H1 (cell line): ENCODE data around the gene USP49. TPM values are rescaled to one million over a fixed set of nuclear protein-coding genes. Genes with fewer than 3 reads are reported as not detected.

Experiments
- CTCF ChIA-PET: fragments of 300-600 bp; sonication (Branson Sonifier 250); formaldehyde crosslinking; loops from one replicate; lab custom pipeline; 2021; ENCODE audit not compliant: partially characterized antibody; lab: Charles Lee
- POLR2A ChIA-PET: fragments of 300-600 bp; sonication (Branson Sonifier 250); formaldehyde crosslinking; loops from one replicate; lab custom pipeline; 2021; ENCODE audit warnings: inconsistent platforms; ENCODE audit not compliant: partially characterized antibody; lab: Charles Lee
- DNase-seq, 2 experiments: peaks; one replicate each; pipeline versions ENCODE4 v3.0.0 to v3.0.0-alpha.2; 2010 to 2022; ENCODE audit warnings: low spot score in 2 of 2, low read depth in 1 of 2, mixed read lengths in 1 of 2
- FAIRE-seq: peaks from 2 replicates; lab custom pipeline; 2011; peaks lifted over from hg19 to GRCh38; lab: Jason Lieb, UNC
- H2AFZ ChIP-seq: 2 replicates; pipeline ENCODE4 v1.8.1; 2012; ENCODE audit warnings: low read length, inconsistent platforms
- H2AK5ac ChIP-seq: 2 replicates; pipeline ENCODE4 v1.6.1; 2013; ENCODE audit warnings: low read depth, low read length
- H2BK120ac ChIP-seq: replicated peaks from 2 replicates; pipeline ENCODE3; 2013; ENCODE audit warnings: low read depth, low read length, inconsistent platforms
- H2BK12ac ChIP-seq: 2 replicates; pipeline ENCODE4 v1.6.1; 2013; ENCODE audit warnings: low read depth, low read length
- H2BK15ac ChIP-seq: 2 replicates; pipeline ENCODE4 v1.6.1; 2013; ENCODE audit warnings: low read length
- H2BK20ac ChIP-seq: 2 replicates; pipeline ENCODE4 v1.6.1; 2013; ENCODE audit warnings: low read length
- H2BK5ac ChIP-seq: 2 replicates; pipeline ENCODE4 v1.6.1; 2013; ENCODE audit warnings: low read depth, low read length
- H3K14ac ChIP-seq: 2 replicates; pipeline ENCODE4 v1.6.1; 2013; ENCODE audit warnings: inconsistent platforms; ENCODE audit not compliant: insufficient read length
- H3K18ac ChIP-seq: 2 replicates; pipeline ENCODE4 v1.6.1; 2013; ENCODE audit warnings: low read length; ENCODE audit errors: extremely low read depth
- H3K23ac ChIP-seq: 2 replicates; pipeline ENCODE4 v1.6.1; 2013; ENCODE audit warnings: inconsistent platforms; ENCODE audit not compliant: insufficient read length
- H3K23me2 ChIP-seq: 2 replicates; pipeline ENCODE4 v1.6.1; 2013; ENCODE audit warnings: low read depth, low read length
- H3K27ac ChIP-seq: 2 replicates; pipeline ENCODE4 v1.6.1; 2011; ENCODE audit warnings: low read depth, low read length, inconsistent platforms
- H3K27me3 ChIP-seq, 4 experiments: replicated peaks in 1 of 4; 1 replicate in 1 of 4; 2 replicates in 3 of 4; pipeline versions ENCODE4 v1.6.1 to v1.8.1; 2011 to 2013; ENCODE audit warnings: low read length in 3 of 4, mild to moderate bottlenecking in 3 of 4, inconsistent platforms in 2 of 4, mixed read lengths in 2 of 4, moderate library complexity in 1 of 4; ENCODE audit not compliant: control insufficient read depth in 3 of 4, insufficient read depth in 3 of 4; ENCODE audit errors: extremely low read depth in 1 of 4
- H3K36me3 ChIP-seq, 4 experiments: 2 replicates each; pipeline versions ENCODE4 v1.6.1 to v1.8.1; 2011 to 2013; ENCODE audit warnings: mild to moderate bottlenecking in 4 of 4, low read length in 3 of 4, moderate library complexity in 2 of 4, control low read depth in 1 of 4, inconsistent platforms in 1 of 4; ENCODE audit not compliant: insufficient read depth in 4 of 4, control insufficient read depth in 2 of 4
- H3K4ac ChIP-seq: replicated peaks from 2 replicates; pipeline ENCODE3; 2013; ENCODE audit warnings: low read length, low read depth, mixed read lengths, inconsistent platforms; ENCODE audit not compliant: insufficient read length
- H3K4me1 ChIP-seq, 4 experiments: replicated peaks in 1 of 4; 1 replicate in 1 of 4; 2 replicates in 3 of 4; pipeline versions ENCODE4 v1.6.1 to v1.8.1; 2011 to 2013; ENCODE audit warnings: low read length in 3 of 4, inconsistent platforms in 2 of 4, mixed read lengths in 1 of 4; ENCODE audit not compliant: insufficient read depth in 4 of 4, control insufficient read depth in 3 of 4
- H3K4me2 ChIP-seq, 2 experiments: 2 replicates each; pipeline versions ENCODE4 v1.6.1 to v1.8.1; 2011 to 2013; ENCODE audit warnings: low read depth in 2 of 2, low read length in 2 of 2, control low read depth in 1 of 2, inconsistent platforms in 1 of 2, mild to moderate bottlenecking in 1 of 2; ENCODE audit not compliant: insufficient read depth in 1 of 2
- H3K4me3 ChIP-seq, 4 experiments: fragments of 200-600, 300-600 bp in 1 of 4; sonication (generic), shearing (Covaris generic), sonication (Bioruptor Twin) in 1 of 4; 2 replicates each; pipeline versions ENCODE4 v1.5.1 to v1.8.1; 2011 to 2016; ENCODE audit warnings: low read length in 4 of 4, low read depth in 3 of 4, control low read depth in 2 of 4, inconsistent platforms in 2 of 4, mild to moderate bottlenecking in 2 of 4, mixed read lengths in 1 of 4, moderate library complexity in 1 of 4; ENCODE audit not compliant: insufficient read depth in 2 of 4; ENCODE audit errors: extremely low read depth in 1 of 4
- H3K56ac ChIP-seq: replicated peaks from 2 replicates; pipeline ENCODE3; 2013; ENCODE audit warnings: low read depth, mild to moderate bottlenecking, mixed read lengths, low read length, inconsistent platforms; ENCODE audit not compliant: insufficient read length
- H3K79me1 ChIP-seq: 2 replicates; pipeline ENCODE4 v1.6.1; 2013; ENCODE audit warnings: low read depth, low read length, control low read depth
- H3K79me2 ChIP-seq, 2 experiments: 2 replicates each; pipeline versions ENCODE4 v1.6.1 to v1.8.1; 2012 to 2013; ENCODE audit warnings: low read length in 2 of 2, mild to moderate bottlenecking in 2 of 2, inconsistent platforms in 1 of 2; ENCODE audit not compliant: insufficient read depth in 2 of 2, control insufficient read depth in 1 of 2
- H3K9ac ChIP-seq, 4 experiments: replicated peaks in 1 of 4; 1 replicate in 1 of 4; 2 replicates in 3 of 4; pipeline versions ENCODE4 v1.6.1 to v1.8.1; 2011 to 2013; ENCODE audit warnings: low read depth in 3 of 4, low read length in 3 of 4, control low read depth in 2 of 4, mild to moderate bottlenecking in 2 of 4, moderate library complexity in 2 of 4, inconsistent platforms in 1 of 4; ENCODE audit errors: extremely low read depth in 1 of 4
- H3K9me3 ChIP-seq, 2 experiments: 2 replicates each; pipeline versions ENCODE4 v1.6.1 to v1.8.1; 2012 to 2013; ENCODE audit warnings: mild to moderate bottlenecking in 2 of 2, moderate library complexity in 2 of 2, control low read depth in 1 of 2, inconsistent platforms in 1 of 2, low read depth in 1 of 2, low read length in 1 of 2, mixed read lengths in 1 of 2; ENCODE audit not compliant: insufficient read depth in 2 of 2
- H4K20me1 ChIP-seq, 2 experiments: replicated peaks in 1 of 2; 2 replicates each; pipeline versions ENCODE3 to v1.8.1; 2011 to 2013; ENCODE audit warnings: inconsistent platforms in 2 of 2, low read length in 2 of 2, mild to moderate bottlenecking in 1 of 2; ENCODE audit not compliant: insufficient read depth in 2 of 2, control insufficient read depth in 1 of 2
- H4K5ac ChIP-seq: 2 replicates; pipeline ENCODE4 v1.6.1; 2013; ENCODE audit warnings: low read length, low read depth, mixed read lengths, inconsistent platforms; ENCODE audit not compliant: insufficient read length
- H4K8ac ChIP-seq: 2 replicates; pipeline ENCODE4 v1.8.0; 2013; ENCODE audit warnings: mild to moderate bottlenecking, moderate library complexity, low read length, inconsistent platforms; ENCODE audit not compliant: insufficient read depth; ENCODE audit errors: extremely low read depth
- H4K91ac ChIP-seq: replicated peaks from 2 replicates; pipeline ENCODE3; 2013; ENCODE audit warnings: low read length, mixed read lengths, inconsistent platforms; ENCODE audit not compliant: insufficient read length
- CTBP2 ChIP-seq: IDR thresholded peaks from 2 replicates; pipeline ENCODE4 v1.7.0; 2011; ENCODE audit warnings: borderline replicate concordance, mild to moderate bottlenecking, moderate library complexity, mixed read lengths, low read length; ENCODE audit not compliant: insufficient read depth, insufficient read length
- EP300 ChIP-seq, 2 experiments: IDR thresholded peaks; 1 replicate in 1 of 2; 2 replicates in 1 of 2; pipeline ENCODE4 v1.6.1; 2011 to 2012; ENCODE audit warnings: low read depth in 2 of 2, low read length in 2 of 2, mild to moderate bottlenecking in 2 of 2, borderline replicate concordance in 1 of 2, inconsistent platforms in 1 of 2, moderate library complexity in 1 of 2
- EZH2 ChIP-seq: fragments of 200-600 bp; sonication (generic); IDR thresholded peaks from 2 replicates; pipeline ENCODE4 v1.7.1; 2012; ENCODE audit warnings: low read depth, mild to moderate bottlenecking, moderate library complexity, low read length, inconsistent platforms; ENCODE audit not compliant: severe bottlenecking
- HDAC6 ChIP-seq: IDR thresholded peaks from one replicate; pipeline ENCODE4 v1.7.1; 2012; ENCODE audit warnings: low read depth, mild to moderate bottlenecking, inconsistent platforms, low read length, moderate library complexity
- KDM4A ChIP-seq: IDR thresholded peaks from one replicate; pipeline ENCODE4 v1.7.1; 2012; ENCODE audit warnings: low read depth, mild to moderate bottlenecking, moderate library complexity, low read length, inconsistent platforms; ENCODE audit not compliant: severe bottlenecking
- SIRT6 ChIP-seq: IDR thresholded peaks from one replicate; pipeline ENCODE4 v1.7.1; 2012; ENCODE audit warnings: low read length, inconsistent platforms
- SP4 ChIP-seq: IDR thresholded peaks from 2 replicates; pipeline ENCODE4 v1.6.1; 2012; ENCODE audit warnings: low read length, inconsistent platforms
- TEAD4 ChIP-seq: IDR thresholded peaks from 2 replicates; pipeline ENCODE4 v1.6.1; 2012; ENCODE audit warnings: low read depth, low read length, inconsistent platforms, mixed read lengths
- YY1 ChIP-seq: IDR thresholded peaks from 2 replicates; pipeline ENCODE4 v1.6.1; 2011; ENCODE audit warnings: low read depth, mild to moderate bottlenecking, low read length
- WGBS, 2 experiments: shearing (Covaris generic) in 1 of 2; methylation state at CpG; one replicate each; pipeline versions ENCODE4 v1.1.6 to v1.1.7; 2013 to 2015; ENCODE audit warnings: low lambda C conversion rate in 2 of 2, mixed read lengths in 2 of 2, inconsistent platforms in 1 of 2, low coverage in 1 of 2, missing lambda C conversion rate in 1 of 2; ENCODE audit not compliant: insufficient replicate concordance in 2 of 2, insufficient coverage in 1 of 2, insufficient read length in 1 of 2; ENCODE audit errors: extremely low coverage in 1 of 2, missing lambda C conversion rate in 1 of 2; 5-methylcytosine and 5-hydroxymethylcytosine counted together
- polyA plus RNA-seq, 7 experiments: library from polyadenylated mRNA; depleted of rRNA in 3 of 7; stranded (reverse) in 5 of 7; unstranded in 2 of 7; fragments of >200 nt in 5 of 7; fragments of 200-250 nt in 2 of 7; gene quantifications; 1 replicate in 5 of 7; 2 replicates in 1 of 7; 4 replicates in 1 of 7; pipeline versions ENCODE4 v1.2.1 to v1.2.3, GENCODE V29; 2011 to 2013; ENCODE audit warnings: missing spikeins in 2 of 7, mixed read lengths in 2 of 7
- total RNA-seq: library from RNA; stranded (reverse); fragmentation: NEBNext Ultra II Directional; extraction: Animal tissue kit (Norgen Biotek cat#: 25700); gene quantifications from 2 replicates; pipeline ENCODE4 v1.2.1, GENCODE V29; 2021
- TF ChIP-seq, protein P1 (sequence below): IDR thresholded peaks from 2 replicates; pipeline ENCODE4 v1.6.1; 2012; ENCODE audit warnings: inconsistent platforms

The USP49 gene
- total and polyA plus RNA-seq, 2 of the 8 experiments (the other 6 are each of a cell fraction or from before 2014, with no cell fraction given) = 6.9 to 24.4 TPM

DNA sequence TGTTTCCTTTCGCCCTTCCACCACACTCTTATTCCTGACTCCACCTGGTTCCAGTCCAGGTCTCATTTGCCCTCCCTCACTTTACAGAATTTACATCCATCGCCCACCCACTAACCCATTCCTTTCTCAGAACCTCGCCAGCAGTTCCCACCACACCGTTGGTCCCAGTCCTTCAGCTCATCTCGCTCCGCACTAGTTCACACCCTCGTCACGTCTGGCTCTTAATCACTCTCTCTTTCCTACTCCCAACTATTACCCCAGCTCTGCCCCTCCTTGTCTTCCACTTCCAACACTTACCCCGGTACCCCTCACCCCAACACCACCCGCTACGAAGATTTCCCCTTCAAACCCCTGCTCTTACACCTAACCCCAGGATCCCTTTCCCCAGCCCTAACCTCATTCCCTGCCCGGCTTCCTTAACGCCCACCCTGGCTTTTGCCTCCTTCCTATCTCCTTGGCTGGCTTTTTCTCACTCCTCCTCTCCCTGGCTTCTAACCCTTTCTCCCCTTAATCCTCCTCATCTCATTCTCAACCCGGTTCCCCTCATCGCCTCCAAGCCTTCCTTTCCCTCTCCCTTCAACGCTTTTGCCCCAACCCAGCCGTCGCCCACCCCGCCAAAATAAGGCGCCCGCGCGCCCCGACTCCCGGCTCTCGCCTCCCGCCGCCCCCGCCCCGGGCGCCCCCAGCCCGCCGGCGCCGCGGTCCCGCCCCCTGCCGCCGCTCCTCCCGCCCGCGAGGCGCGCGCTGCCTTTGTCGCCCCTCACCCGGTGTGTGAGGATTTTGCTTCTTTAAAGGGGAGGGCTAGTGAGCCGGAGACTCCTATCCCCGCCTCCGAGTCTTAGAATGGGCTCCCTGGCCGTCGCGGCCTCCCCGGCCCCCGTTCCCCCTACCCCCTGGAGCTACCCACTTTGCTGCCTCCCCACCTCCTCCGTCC is 542 bp downstream of the USP49 start:
- peak overlapping the region; percentile 96 to 100 for H3K4me2 ChIP-seq
- peak overlapping the region; percentile 80 to 95 (median 86) for H3K4me3 ChIP-seq
- H3K27ac ChIP-seq = peak overlapping the region; percentile 78; the same call in 1 of the 2 replicates
- H3K4me1 ChIP-seq = peaks cover 0 to 11% (median 4%) of the 10 kb centered on the region in 4 experiments; a peak in 4 of 7 replicates
- peak overlapping the region; percentile 16; the same call in 1 of the 2 replicates for H2AK5ac ChIP-seq
- no peak overlapping the region for H3K23ac ChIP-seq
- CTCF ChIA-PET = interaction anchor here (0.9 to 1.7 kb wide), 4 partner anchors 45 to 155 kb away, joined by 3 to 5 read pairs (median 4); partner anchors contain the start of gene TAF8
- no peak overlapping the region for H2BK120ac ChIP-seq
- no peaks in the 10 kb centered on the region; a peak in 1 of 8 replicates for H3K36me3 ChIP-seq
- no peak overlapping the region for H3K14ac ChIP-seq
- H4K8ac ChIP-seq = no peak overlapping the region
- peak overlapping the region; percentile 48; the same call in 1 of the 2 replicates for H2BK5ac ChIP-seq
- H3K79me2 ChIP-seq = peaks cover 0 to 44% of the 10 kb centered on the region in 2 experiments; a peak in 3 of 4 replicates
- FAIRE-seq (no peak), DNase-seq (no peak)
- 0 out of 2 replicates have a peak overlapping the region, but pooled peaks have one; percentile 6 for H2BK15ac ChIP-seq
- no peaks in the 10 kb centered on the region for H3K27me3 ChIP-seq
- no peak overlapping the region for H4K91ac ChIP-seq
- H3K18ac ChIP-seq = peak overlapping the region; percentile 81
- no peaks in the 10 kb centered on the region for H3K9me3 ChIP-seq
- H4K20me1 ChIP-seq = no peaks in the 10 kb centered on the region
- POLR2A ChIA-PET = interaction anchor here (0.8 to 4.2 kb wide), 20 partner anchors 9 to 162 kb away, joined by 3 to 39 read pairs (median 4); partner anchors contain the start of genes BYSL, MED20, TAF8 and TOMM6
- H4K5ac ChIP-seq = peak overlapping the region; percentile 7
- H3K56ac ChIP-seq = peak overlapping the region; percentile 83
- H2AFZ ChIP-seq = peak overlapping the region; percentile 68; the same call in 1 of the 2 replicates
- peak overlapping the region; percentile 16 for H3K4ac ChIP-seq
- H3K9ac ChIP-seq = peak overlapping the region in 3 of 4 experiments; percentile 73 to 97 (median 74); a peak in 6 of 7 replicates
- peaks cover 14% of the 10 kb centered on the region for H3K23me2 ChIP-seq
- WGBS, 2 experiments = 3% methylated on average over 20 of the region's 56 CpGs; no CpG with 5 or more reads in 1 of the 2 experiments
- H2BK12ac ChIP-seq = peak overlapping the region; percentile 62; the same call in 1 of the 2 replicates
- no peak overlapping the region for H2BK20ac ChIP-seq
- H3K79me1 ChIP-seq = no peaks in the 10 kb centered on the region
- TF ChIP-seq TEAD4 = no peak
- no peak for TF ChIP-seq EZH2
- TF ChIP-seq SIRT6 = no peak
- TF ChIP-seq YY1 = no peak
- no peak for TF ChIP-seq SP4
- TF ChIP-seq HDAC6 = no peak
- peak; percentile 41 for TF ChIP-seq KDM4A
- TF ChIP-seq, protein P1, sequence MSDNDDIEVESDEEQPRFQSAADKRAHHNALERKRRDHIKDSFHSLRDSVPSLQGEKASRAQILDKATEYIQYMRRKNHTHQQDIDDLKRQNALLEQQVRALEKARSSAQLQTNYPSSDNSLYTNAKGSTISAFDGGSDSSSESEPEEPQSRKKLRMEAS = no peak
- no peak for TF ChIP-seq CTBP2
- TF ChIP-seq EP300 (IDR thresholded peaks at IDR 0.05; ENCODE audit: borderline replicate concordance in 1 of 2, low read depth in 2 of 2, low read length in 2 of 2) = no peak
